GM10248 (cell line): ENCODE results near the gene EXOC2.

ENCODE experiments used
- CTCF ChIA-PET: fragments of 300-600 bp; sonication (Branson Sonifier 250); formaldehyde crosslinking; extraction: SDS; loops from one replicate; lab custom pipeline; 2021; ENCODE audit warnings: antibody characterized with exemption; lab: Yijun Ruan, JAX
- POLR2A ChIA-PET: fragments of 350-650 bp; sonication (Branson Sonifier 250); formaldehyde crosslinking; extraction: SDS; loops from one replicate; lab custom pipeline; 2020; ENCODE audit warnings: antibody characterized with exemption; lab: Yijun Ruan, JAX
- DNase-seq: peaks from one replicate; pipeline ENCODE4 v3.0.0; 2012; ENCODE audit errors: extremely low spot score
- TF ChIP-seq, protein P1 (sequence below): IDR thresholded peaks from 2 replicates; pipeline ENCODE4 v1.5.1; 2012; ENCODE audit warnings: mild to moderate bottlenecking, low read depth; ENCODE audit errors: extremely low read depth, missing control alignments, control extremely low read depth

The EXOC2 gene, protein sequence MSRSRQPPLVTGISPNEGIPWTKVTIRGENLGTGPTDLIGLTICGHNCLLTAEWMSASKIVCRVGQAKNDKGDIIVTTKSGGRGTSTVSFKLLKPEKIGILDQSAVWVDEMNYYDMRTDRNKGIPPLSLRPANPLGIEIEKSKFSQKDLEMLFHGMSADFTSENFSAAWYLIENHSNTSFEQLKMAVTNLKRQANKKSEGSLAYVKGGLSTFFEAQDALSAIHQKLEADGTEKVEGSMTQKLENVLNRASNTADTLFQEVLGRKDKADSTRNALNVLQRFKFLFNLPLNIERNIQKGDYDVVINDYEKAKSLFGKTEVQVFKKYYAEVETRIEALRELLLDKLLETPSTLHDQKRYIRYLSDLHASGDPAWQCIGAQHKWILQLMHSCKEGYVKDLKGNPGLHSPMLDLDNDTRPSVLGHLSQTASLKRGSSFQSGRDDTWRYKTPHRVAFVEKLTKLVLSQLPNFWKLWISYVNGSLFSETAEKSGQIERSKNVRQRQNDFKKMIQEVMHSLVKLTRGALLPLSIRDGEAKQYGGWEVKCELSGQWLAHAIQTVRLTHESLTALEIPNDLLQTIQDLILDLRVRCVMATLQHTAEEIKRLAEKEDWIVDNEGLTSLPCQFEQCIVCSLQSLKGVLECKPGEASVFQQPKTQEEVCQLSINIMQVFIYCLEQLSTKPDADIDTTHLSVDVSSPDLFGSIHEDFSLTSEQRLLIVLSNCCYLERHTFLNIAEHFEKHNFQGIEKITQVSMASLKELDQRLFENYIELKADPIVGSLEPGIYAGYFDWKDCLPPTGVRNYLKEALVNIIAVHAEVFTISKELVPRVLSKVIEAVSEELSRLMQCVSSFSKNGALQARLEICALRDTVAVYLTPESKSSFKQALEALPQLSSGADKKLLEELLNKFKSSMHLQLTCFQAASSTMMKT

DNA sequence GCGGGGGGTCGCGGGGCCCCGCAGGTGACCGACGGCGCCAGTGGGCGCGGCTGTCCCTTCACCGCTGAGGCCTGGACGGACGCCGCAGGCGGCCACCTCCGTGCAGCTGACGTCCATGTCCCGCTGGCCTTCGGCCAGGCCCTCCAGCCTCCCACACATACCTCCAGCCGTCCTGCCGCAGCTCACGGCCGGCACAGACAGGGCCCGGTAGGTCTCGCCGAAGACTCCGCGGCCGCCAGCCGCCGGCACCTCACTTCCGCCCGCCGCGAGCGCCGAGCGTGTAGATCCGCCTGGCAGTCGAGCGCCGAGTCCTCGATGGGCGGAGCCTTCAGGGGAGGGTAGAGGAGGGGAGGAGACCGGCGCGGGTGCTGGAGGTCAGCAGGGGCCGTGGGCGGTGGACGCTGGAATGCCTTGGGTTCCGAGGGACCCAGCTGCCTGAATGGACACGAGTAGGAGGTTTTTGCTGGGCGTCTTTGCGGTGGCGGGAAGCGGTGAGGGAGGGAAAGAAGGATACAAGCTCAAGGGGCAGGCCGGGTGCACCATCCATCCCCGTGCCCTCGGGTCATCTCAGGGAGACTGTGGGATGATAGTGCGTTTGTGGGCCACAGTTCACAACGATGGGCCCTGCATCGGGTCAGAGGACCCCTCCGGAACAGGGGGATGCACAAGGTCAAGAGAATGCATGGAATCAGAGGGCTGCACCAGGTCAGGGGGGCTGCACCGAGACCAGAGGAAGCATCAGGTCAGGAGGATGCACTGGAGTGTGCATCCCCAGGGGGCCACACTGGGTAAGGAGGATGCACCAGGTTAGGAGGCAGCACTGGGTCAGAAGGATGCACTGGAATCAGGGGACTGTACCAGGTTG, at the start of gene EXOC2:
Gene EXOC2, minus strand, starts transcription at position 282 of the 865 bp plus-strand sequence. CDS start 55,321 bp downstream, outside the sequence.
- DNase-seq, result peak; percentile 90
- POLR2A ChIA-PET, result no interaction called here
- CTCF ChIA-PET, result interaction anchor here (0.9 to 2.7 kb wide), 7 partner anchors 10 to 743 kb away, joined by 3 to 8 read pairs (median 3); no protein-coding TSS in a partner anchor
- TF ChIP-seq, protein P1, sequence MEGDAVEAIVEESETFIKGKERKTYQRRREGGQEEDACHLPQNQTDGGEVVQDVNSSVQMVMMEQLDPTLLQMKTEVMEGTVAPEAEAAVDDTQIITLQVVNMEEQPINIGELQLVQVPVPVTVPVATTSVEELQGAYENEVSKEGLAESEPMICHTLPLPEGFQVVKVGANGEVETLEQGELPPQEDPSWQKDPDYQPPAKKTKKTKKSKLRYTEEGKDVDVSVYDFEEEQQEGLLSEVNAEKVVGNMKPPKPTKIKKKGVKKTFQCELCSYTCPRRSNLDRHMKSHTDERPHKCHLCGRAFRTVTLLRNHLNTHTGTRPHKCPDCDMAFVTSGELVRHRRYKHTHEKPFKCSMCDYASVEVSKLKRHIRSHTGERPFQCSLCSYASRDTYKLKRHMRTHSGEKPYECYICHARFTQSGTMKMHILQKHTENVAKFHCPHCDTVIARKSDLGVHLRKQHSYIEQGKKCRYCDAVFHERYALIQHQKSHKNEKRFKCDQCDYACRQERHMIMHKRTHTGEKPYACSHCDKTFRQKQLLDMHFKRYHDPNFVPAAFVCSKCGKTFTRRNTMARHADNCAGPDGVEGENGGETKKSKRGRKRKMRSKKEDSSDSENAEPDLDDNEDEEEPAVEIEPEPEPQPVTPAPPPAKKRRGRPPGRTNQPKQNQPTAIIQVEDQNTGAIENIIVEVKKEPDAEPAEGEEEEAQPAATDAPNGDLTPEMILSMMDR, result no peak

DNA sequence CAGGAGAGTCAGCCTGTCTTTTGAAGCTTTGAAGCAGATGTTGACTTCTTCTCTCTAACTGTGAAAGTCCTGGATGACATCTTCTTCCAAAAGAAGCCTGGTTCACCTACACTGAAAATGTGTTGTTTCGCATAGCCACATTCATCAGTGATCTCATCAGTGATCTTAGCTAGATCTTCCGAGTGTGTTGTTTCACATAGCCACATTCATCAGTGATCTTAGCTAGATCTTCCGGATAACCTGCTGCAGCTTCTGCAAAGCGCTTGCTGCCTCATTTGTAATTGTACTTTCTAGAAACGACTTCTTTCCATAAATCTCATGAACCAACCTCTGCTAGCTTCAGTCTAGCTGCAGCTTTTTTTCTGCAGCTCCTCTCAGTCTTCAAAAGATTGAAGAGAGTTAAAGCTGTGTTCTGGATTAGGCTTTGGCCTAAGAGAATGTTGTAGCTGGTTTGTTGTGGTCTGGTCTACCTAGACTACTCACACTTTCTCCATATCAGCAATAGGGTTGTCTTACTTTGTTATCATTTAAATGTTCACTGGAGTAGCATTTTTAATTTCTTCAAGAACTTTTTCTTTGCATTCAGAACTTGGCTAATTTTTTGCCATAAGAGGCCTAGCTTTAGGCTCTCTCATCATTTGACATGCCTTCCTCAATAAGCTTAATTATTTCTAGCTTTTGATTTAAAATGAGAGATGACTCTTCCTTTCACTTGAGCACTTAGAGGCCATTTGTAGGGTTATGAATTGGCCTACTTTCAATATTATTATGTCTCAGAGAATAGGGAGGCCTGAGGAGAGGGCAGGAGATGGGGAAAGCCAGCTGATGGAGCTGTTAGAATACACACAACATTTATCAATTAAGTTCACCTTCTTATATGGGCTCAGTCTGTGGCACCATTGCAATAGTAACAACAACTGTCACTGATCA, 48.7 kb upstream of the EXOC2 start:
- TF ChIP-seq, protein P1, result no peak
- ChIA-PET CTCF (interaction anchor here (0.8 to 1.9 kb wide), 6 partner anchors 8 to 148 kb away, joined by 3 to 7 read pairs (median 3); no protein-coding TSS in a partner anchor), POLR2A (no interaction called here)
- DNase-seq, result no peak

DNA sequence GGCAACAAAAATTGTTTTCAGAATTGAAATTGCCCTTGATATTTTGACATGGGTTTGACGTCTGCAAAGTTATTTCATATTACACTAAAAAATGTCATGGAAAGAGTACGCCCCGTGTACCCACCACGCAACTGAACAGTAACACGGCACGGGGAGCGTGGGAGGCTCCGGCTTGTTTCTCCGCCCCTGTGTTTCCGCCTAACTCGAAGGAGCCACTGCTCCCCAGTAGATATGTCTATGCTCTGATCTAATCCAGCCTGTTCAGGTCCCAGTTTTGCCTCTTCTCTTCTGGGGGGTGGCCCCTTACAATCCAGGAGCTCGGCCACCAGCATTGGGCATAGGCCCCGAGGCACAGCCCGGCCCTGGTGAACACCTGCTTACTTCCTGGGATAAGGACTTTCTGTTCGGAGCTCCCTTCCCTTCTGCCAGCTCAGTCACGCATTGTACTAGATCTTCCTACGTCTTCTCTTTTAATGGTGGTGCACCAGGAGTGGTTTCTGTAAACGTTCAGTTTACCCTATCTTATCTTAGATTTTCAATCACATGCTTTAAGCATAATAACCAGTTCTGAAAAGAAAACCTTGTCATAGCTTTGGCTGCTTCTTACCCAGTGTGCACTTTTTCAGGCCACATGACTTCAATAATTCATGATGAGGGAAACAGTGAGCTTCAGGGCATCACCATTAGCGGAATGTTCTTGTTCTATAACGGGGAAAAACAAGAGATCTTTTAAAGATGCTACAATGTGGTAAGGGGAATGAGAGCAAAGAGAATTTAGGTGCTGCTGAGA, 43.9 kb upstream of the EXOC2 start:
- TF ChIP-seq, protein P1, result no peak
- POLR2A ChIA-PET, result no interaction called here
- CTCF ChIA-PET, result interaction anchor here (0.6 to 6.8 kb wide), 3 partner anchors 9 to 26 kb away, joined by 3 to 49 read pairs (median 4); no protein-coding TSS in a partner anchor
- no peak for DNase-seq

DNA sequence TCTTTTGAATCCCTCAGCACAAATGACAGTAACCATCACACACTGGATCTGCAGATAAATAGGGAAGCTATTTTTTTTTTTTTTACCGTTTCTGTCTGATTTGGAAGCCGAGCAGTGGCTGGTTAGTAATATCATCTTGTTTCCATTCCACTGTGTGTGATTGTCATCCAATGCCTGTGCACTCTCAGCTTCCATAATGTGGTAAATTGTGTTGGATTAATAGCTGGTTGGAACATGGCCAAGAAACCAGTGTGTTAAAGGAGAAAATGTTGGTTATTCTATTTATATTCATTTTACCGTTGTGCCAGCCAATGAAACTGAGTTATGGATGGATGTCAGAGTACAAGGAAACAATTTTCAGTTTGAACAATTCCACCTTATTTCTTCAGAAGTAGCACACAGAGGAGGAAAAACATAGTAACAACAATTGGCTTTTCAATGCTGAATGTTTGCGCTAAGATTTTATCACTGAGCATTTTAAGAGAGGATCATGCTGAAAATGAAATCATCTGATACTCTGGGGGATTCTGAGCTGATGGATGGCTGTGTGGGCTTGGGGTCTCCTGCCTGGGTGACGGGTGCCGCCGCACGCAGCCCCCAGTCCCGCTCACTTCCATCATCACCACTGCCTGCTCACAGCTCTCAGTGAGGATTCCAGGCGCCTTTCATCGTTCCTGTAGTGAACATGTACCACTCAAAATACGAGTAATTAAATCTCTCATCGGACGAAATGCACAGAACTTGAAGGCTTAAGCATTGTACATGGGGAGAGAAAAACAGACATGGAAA, 40.7 kb upstream of the EXOC2 start:
- POLR2A ChIA-PET, result no interaction called here
- CTCF ChIA-PET, result interaction anchor here (1.4 to 6.8 kb wide), 3 partner anchors 8 to 141 kb away, joined by 5 to 49 read pairs (median 6); no protein-coding TSS in a partner anchor
- TF ChIP-seq, protein P1, result no peak
- DNase-seq, result no peak

DNA sequence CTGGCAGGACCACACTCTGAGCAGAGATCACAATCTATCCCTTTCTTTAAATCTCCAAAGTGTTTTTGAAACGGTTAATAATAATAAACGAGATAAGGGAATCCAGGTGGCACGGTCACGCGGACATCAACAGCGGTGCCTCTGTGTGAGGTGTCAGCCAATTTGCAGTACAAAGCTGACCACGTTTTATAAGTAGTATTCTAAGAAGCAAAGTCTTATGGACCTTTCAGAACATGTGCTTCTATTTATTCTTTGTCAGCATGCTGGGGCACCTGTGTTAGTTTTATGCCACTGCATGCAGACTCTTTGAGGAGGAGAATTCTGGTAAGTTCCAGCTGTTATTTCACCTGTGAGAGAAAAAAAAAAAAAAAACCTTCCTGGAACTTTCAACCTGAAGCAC, 39.0 kb upstream of the EXOC2 start:
- POLR2A ChIA-PET, result no interaction called here
- DNase-seq, result no peak
- TF ChIP-seq, protein P1, result no peak
- CTCF ChIA-PET, result interaction anchor here (1.4 to 6.8 kb wide), 2 partner anchors 10 to 139 kb away, joined by 6 to 49 read pairs; no protein-coding TSS in a partner anchor
